Measurements from ENCODE around the gene ABCA7.

ABCA7 gene

DNA sequence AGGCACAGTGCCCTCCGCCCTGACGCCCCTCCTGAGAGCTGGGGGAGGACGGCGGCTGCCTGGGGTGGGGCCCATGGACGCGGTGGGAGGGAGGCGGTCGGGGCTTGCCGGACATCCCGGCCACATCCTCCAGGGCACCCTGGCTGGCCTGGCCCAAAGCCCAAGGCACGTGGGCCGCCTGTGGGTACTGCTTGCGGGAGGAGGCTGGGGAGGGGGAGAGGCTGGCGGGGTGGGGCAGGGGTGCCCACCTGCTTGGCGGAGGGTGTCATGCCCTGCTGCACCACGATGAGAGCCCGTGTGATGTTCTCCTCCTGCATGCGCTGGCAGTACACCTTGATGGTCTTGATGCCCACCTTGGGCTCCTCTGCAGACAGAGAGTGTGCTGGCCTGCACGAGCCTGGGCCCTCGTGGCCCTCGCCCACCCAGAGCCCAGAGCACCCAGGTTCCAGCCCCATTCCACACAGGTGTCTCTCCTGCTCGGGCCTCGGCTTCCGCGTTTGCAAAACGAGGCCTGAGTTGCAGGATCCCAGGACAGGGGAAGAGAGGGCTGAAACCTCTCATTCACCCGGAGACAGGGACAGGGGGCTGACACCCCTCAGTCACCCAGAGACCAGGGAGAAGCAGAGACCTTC lies 51.8 kb downstream of the ABCA7 start:
- DNase-seq, result no peak

DNA sequence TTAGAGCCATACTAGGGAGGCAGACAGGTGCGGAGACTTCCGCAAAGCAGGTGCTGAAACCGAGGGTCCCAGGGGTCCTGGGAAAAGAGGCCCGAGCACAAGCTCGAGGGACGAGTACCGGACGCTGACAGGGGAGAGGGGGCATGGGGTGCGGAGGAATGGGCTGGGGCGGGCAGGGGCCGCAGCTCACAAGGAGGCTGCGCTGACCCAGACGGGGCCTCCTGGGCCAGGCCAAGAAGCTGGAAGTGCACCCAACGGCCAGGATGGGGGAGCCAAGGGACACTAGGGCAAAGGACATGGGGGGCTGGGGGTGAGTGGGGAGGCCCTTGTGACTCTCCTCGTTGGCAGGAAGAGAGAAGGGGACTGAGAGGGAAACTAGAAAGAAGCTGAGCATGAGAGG lies 53.4 kb downstream of the ABCA7 start:
- no peak for DNase-seq

DNA sequence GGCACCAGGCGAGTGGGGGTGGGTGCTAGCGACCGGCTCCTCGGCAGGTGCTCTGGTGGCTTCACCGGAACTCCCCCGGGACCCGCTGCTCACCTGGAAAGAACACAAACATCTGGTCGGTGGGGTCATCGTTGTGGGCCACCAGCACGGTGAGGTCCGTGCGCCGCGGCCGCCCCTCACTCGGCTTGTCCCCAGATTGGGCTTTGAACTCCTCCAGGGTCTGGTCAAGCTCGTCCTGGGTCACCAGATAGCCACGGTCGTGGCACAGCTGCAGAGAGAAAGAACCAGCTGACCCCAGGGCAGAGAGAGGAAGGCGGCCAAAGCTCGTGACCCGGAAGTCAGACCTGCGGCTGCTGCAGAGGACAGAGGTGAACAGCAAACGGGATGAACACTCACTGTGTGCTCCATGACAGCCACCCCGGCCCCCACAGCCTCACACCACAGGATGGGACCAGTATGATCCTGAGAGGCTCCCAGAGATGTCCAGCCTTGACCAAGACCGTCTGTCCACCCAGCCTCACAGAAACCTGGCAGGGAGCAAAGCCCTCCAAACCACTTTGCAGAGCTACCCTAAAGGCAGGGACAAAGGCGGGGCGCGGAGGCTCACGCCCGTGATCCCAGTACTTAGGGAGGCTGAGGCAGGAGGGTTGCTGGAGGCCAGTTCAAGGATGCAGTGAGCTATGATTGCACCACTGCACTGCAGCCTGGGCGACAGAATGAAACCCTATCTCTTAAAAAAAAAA lies 54.1 kb downstream of the ABCA7 start:
- DNase-seq, result no peak

DNA sequence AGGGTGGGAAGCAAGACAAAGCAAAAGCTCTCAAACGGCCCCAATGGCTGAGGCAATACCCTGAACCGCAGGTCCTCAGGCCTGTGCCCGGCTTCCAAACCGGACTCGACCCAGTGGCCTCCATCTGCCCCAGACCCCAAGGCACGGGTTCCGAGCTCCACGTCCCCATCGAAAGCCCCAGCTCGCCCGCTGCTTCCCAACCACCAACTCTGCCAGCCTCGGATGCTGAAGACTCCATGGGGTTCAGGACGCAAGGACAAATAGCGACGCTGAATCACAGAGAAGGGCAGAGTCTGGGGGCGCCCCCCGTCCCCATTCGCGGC lies 54.7 kb downstream of the ABCA7 start:
- no peak for DNase-seq

DNA sequence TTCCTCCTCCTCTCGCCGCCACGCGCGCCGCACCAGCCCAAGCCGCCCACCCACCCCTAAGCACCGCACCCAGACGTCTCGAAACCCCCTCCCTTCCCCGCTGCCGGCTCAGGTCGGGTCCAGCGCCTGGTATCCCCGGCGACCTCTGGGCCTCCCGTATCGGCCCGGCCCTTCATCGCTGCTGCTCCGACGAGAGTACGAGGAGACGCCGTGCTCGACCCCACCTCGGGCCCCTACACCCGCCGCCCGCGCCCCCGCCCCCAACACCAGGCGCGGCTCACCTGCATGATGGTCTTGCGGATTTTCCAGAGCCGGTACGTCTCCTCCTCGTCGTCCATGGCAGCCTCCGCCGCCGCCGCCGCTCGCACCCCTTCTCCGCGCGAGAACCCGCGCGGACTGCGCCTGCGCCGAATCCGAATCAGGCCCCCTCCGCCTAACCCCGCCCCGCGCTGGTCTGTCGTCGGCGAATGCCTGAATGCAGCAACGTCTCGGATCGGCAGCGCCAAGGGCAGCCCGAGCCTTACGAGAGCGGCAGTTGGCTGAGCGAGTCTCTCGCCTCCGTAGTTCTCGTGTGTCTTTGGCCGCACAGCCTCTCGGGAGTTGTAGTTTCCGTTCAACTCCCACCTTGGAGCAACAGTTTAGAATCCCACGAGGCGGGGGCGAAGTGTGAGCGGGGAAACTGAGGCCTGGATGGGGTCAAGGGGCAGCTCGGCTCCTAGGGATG lies 55.2 kb downstream of the ABCA7 start, which contains the start of gene POLR2E:
POLR2E (minus strand) TSS at position 398 of the 724 bp plus-strand sequence; CDS start at position 338, 60 bp downstream.
- DNase-seq, result peak; percentile 99

DNA sequence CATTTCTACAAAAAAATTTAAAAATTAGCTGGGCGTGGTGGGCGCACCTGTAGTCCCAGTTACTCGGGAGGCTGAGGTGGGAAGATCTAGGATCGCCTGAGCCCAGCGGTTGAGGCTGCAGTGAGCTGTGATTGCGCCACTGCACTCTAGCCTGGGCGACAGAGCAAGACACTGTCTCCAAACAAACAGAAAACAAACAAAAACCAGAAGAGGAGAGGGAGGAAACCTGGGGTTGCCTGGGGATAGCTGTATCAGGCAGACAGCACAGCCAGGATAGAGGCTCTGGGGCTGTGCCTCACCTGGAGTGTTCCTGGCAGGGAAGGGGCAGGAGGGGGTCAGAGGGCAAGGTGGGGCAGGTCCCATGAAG lies 57.9 kb downstream of the ABCA7 start:
- no peak for DNase-seq

DNA sequence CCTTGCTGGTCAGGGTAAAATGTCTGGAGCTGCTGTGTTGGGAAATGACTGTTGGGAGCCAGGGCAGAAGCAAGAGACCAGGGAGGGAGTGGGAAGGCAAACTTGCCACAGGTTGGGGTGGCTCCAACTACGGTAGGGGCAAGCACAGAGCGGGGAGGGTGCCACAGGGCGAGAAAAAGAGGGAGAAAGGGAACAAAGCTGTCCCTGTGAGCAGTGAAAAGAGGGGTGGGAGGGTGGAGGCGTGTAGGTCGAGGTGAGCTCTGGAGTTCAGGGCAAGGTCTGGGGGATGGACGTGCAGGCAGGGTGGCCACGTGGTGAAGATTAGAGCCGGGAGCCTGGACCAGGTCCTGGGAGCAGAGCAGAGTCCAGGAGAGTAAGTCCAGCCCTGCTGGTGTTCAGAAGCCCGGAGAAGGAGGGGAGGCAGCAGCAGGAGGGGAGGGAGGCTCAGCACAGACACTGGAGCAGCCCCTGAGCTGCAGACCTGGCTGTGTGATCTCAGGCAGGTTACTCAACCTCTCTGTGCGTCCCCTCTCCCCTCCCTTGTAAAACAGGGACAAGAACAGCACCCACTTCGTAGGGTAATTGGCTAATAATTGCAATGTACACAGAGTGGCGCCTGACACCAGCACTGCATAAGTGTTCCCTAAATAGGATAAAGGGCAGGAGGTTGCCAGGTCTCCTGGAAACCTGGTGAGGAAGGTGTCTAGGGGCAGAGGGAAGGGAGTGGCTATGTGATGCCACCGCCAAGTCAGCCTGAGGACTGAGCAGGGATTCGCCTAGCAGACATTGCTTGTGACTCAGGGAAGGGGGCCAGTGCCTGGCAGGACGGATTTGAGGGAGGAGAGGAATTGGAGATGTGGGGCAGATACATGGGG lies 58.5 kb downstream of the ABCA7 start:
- no peak for DNase-seq

DNA sequence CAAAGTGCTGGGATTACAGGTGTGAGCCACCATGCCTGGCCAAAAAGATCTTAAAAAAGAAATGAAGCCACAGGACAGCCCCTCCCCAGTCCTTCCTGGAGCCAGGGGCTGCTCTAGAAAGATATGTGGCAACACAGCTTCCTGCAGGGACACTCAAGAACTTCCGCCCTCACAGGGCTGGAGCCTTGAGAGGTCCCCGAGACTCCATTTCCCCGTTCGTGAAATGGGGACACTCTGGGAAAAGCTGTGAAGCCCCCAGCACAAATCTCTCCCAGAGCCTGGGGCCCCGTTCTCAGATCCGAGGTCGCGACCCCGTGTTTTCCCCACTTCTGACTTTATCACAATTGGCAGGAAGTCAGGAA lies 61.4 kb downstream of the ABCA7 start:
- peak; percentile 83 for DNase-seq

DNA sequence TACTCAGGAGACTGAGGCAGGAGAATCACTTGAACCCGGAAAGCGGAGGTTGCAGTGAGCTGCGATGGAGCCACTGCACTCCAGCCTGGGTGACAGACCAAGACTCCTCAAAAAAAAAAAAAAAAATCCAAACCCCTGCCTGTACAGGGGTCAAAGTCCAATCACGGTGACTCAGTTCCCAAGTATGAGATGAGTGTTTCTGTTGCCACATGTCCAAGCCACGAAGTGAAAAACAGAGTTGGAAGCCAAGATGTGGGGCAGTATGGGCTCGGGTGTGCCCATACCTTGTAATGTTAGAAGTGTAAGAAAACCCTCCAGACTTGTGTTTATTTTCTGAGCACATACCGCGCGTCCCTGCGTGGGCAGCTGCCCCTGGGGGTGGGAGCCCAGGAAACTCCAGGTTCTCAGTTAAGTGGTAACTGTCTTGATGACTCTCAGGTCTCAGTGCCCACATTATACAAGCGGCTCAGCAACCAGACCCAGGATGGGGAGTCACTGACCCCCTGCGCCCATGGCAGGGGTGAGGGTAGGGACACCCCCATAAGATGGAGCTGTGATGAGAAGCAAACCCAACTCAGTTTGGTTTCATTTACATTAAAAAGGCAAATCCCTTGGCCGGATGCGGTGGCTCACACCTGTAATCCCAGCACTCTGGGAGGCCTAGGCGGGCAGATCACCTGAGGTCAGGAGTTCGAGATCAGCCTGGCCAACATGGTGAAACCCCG lies 62.7 kb downstream of the ABCA7 start:
- peak; percentile 43 for DNase-seq

DNA sequence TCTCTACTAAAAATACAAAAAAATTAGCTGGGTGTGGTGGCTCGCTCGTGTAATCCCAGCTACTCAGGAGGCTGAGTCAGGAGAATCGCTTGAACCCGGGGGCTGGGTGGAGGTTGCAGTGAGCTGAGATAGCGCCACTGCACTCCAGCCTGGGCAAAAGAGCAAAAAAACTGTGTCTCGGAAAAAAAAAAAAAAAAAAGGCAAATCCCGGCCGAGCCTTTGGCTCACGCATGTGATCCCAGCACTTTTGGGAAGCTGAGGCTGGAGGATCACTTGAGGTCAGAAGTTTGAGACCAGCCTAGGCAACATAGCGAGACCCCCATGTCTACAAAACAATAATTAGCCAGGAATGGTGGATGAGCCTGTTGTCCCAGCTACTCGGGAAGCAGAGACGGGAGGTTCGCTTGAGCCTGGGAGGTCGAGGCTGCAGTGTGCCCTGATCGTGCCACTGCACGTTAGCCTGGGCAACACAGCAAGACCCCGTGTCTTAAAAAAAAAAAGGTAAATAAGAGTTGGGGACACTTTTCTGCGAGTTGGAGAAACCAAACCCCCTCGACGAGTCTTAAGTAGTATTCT lies 63.3 kb downstream of the ABCA7 start:
- DNase-seq, result no peak

DNA sequence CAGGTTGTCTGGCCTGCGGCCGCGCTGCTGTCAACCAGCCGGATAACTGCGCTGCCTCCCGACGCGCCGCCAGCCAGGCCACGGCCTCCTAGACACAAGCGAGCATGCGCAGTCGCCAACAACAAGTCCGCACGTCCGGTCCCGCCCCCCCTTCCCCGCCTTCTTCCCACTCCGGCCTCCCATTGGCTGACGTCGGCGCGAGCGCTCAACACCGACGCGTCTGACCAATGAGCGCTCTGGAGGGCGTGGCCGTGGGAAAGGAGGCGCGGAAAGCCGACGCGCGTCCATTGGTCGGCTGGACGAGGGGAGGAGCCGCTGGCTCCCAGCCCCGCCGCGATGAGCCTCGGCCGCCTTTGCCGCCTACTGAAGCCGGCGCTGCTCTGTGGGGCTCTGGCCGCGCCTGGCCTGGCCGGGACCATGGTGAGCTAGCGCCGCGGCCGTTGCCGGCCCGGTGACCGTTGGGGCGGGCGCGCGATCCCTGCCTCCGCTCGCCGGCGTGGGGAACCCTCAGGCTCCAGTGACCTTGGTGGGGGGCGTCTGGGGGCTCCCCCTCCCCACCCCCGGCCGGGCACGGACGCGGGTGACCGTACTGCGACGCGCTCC lies 63.9 kb downstream of the ABCA7 start, which contains the start of gene GPX4:
GPX4 (plus strand) TSS at position 287 of the 603 bp plus-strand sequence; CDS start at position 337, 50 bp downstream.
- DNase-seq, result peak; percentile 100

DNA sequence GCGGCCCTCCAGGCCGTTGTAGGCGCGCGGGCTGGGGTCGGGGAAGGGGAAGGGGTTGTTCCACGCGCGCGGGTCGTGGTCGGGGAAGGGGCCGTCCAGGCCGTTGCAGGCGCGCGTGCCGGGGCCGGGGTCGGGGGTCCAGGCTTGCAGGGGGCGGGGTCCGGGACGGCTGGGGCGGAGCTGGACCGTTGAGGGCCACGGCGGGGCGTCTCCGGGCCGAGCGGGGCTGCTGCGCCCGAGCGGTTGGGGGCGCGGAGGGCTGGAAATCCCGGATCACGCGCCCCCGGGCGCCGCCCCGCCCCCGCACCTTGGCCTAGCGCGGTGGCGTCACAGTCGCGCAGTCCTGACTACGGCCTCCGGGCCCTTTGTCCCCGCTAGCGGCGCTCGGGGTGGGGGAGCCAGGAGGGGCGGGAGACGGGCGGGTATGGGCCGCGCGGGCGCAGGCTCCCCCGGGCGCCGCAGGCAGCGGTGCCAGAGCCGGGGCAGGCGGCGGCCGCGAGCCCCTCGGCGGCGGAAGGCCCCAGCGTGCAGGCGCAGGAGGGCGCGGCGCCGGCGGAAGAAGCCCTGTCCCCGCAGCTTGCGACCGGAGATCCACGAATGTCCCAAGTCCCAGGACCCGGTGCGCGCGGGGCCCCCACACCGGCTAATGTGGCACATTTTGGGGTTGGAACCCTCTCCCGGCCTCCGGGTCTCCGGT lies 64.6 kb downstream of the ABCA7 start:
- DNase-seq, result peak; percentile 84

DNA sequence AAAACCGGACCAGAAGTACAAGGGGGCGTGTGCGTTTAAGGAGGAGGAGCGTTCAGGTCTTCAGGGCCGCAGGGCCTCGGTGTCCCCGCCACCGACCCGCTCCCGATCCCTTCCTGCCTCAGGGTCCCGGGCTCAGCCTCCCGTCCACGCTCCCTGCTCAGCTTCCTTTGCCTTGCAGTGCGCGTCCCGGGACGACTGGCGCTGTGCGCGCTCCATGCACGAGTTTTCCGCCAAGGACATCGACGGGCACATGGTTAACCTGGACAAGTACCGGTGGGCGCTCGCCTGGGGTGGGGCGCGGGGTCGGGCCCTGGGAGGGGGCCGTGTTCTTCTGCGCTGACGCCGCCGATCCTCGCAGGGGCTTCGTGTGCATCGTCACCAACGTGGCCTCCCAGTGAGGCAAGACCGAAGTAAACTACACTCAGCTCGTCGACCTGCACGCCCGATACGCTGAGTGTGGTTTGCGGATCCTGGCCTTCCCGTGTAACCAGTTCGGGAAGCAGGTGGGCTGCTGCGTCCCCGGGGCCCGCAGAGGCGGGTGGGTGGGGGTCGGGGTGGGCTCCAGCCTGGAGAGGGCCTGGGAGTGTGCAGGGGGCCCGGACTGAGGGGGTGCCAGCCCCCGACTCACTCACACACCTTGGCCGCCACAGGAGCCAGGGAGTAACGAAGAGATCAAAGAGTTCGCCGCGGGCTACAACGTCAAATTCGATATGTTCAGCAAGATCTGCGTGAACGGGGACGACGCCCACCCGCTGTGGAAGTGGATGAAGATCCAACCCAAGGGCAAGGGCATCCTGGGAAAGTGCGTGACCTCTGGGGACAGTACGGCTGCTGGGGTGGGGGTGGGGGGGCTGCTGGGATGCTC lies 65.3 kb downstream of the ABCA7 start:
- peak; percentile 54 for DNase-seq

DNA sequence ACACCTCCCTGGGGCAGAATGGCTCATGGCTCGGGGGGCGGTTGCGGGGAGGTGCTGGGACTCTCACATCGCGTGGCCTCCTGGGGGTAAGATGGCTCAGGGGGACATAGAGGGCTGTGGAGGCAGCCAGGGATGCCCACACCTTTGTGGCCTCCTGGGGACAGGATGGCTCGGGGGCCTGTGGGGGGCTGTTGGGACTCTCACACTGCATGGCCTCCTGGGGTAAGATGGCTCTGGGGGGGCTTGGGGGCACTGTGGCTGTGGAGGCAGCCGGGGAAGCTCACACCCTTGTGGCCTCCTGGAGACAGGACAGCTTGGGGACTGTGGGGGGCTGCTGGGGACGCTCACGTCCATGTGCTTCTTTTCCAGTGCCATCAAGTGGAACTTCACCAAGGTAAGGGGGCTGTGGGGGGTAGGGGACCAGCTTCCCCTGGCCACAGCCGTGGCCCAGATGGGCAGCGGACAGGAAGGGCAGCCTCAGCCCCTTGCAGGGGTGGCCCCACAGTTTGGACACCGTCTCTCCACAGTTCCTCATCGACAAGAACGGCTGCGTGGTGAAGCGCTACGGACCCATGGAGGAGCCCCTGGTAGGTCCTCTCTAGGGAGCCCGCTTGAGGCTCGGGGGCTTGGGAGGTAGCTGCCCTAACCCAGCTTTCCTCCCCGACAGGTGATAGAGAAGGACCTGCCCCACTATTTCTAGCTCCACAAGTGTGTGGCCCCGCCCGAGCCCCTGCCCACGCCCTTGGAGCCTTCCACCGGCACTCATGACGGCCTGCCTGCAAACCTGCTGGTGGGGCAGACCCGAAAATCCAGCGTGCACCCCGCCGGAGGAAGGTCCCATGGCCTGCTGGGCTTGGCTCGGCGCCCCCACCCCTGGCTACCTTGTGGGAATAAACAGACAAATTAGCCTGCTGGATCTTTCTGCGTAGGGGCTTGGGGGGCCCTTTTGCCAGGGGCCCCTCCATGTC lies 66.2 kb downstream of the ABCA7 start:
- no peak for DNase-seq

DNA sequence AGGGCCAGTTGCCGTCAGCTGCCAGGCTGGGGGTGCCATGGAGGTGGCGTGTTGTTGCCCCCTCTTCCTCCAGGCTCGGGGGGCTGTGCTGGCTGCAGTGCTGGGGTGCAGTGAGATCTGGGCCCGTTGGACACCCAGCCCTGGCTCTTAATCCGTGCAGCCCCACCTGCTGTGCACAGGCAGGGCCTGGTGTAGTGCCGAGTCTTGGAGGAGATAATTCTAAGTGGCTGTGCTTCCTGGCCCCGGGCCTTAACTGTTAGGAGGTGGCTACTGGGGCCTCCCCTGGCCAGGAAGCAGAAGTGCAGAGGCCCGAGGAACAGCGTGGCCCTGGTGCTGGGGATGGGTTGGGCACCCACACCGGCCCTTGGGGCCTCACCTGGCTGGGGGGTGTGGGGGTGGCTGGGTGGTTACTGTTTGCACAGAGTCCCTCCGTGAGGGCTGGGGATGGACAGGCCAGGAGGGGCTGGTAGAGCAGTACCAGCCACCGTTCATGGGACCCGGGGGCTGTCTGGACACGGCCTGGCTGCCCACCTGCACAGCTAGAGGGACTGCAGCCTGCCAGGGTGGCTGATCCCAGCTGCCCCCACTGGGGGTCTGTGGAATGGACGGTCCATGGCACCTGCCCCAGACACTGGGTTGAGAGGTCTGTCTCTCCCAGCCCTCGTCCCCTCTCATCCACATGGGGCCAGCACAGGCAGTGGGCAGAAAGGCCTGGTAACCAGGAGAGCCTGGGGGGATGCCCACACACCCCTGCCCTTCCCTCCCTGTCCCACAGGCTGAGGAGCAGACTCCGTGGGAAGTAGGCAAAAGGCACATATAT lies 67.1 kb downstream of the ABCA7 start:
- DNase-seq, result peak; percentile 83

DNA sequence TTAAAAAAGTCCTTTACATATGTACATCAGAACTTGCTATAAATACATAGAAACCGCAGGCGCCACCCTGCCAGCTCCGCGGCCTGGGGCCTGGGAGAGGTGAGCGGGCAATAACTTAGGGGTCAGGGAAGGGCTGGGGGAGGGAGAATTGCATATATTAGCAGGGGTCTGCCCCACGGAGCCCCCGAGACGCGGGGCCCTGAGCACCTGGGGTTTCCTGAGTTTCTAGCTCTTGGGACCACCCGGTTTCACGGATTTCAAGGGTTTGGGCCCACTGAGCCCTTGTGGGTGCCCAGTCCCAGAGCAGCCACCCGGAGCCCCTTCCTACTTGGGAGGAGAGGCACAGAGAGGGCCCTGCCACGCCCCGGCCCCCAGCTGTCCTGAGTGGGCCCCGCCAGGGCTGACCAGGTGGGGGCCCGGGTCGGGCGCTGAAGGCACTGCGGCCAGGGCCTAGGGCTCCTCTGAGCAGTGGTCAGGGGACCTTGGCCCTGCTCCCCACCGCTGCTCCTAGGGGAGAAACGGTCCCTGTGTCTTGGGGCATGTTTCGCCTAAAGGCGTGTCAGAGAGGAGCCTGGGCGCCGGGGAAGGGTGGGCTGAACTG lies 67.9 kb downstream of the ABCA7 start:
- no peak for DNase-seq
